Measurements from ENCODE around the gene HSP90AA1. TPM values are rescaled to one million over a fixed set of nuclear protein-coding genes. Genes with fewer than 3 reads are reported as not detected.

The HSP90AA1 gene
- total and polyA plus RNA-seq, 2 donors (not counting 1 experiment from before 2014, with no cell fraction given), result 342 to 493 TPM

GRCh38 chr14:102131741-102132140, 44.9 kb upstream of the HSP90AA1 start:
- Histone ChIP-seq H3K27me3 (ENCODE audit: control insufficient read depth, insufficient read depth, low read length) (no peaks in the 10 kb centered on the region), H3K9ac (ENCODE audit: insufficient read depth, low read length) (no peak overlapping the region), H3K27ac (ENCODE audit: insufficient read depth, low read length) (no peak overlapping the region), H3K4me3 (replicated peaks in 1 of 4; ENCODE audit: control extremely low read depth in 1 of 4, insufficient read depth in 1 of 4, low read depth in 3 of 4, low read length in 4 of 4) (no peak overlapping the region), H3K36me3 (ENCODE audit: control insufficient read depth, insufficient read depth, low read length) (no peaks in the 10 kb centered on the region), H3K79me2 (ENCODE audit: control insufficient read depth, insufficient read depth, low read length) (no peaks in the 10 kb centered on the region), H3K9me3 (ENCODE audit: control insufficient read depth, insufficient read depth, low read depth, low read length) (no peaks in the 10 kb centered on the region), H2AFZ (ENCODE audit: low read length) (no peak overlapping the region), H3K4me2 (ENCODE audit: extremely low read depth, insufficient read depth, low read length) (no peak overlapping the region), H3K4me1 (ENCODE audit: control insufficient read depth, extremely low read depth, insufficient read depth, low read length) (no peaks in the 10 kb centered on the region), H4K20me1 (ENCODE audit: control insufficient read depth, extremely low read depth, insufficient read depth, low read length) (no peaks in the 10 kb centered on the region)
- no peak for TF ChIP-seq EZH2 (IDR thresholded peaks at IDR 0.05; ENCODE audit: low read length, missing control alignments)
- TF ChIP-seq CTCF (conservative IDR thresholded peaks at IDR 0.05 in 1 of 2, IDR thresholded peaks at IDR 0.05 in 1 of 2; ENCODE audit: low read depth in 1 of 2, low read length in 2 of 2), result no peak
- DNase-seq (ENCODE audit: low read depth in 2 of 2), result no peak

- H3K79me2 ChIP-seq (ENCODE audit: control insufficient read depth, insufficient read depth, low read length), result no peaks in the 10 kb centered on the region
- no peaks in the 10 kb centered on the region for H3K9me3 ChIP-seq (ENCODE audit: control insufficient read depth, insufficient read depth, low read depth, low read length)
- TF ChIP-seq EZH2 (IDR thresholded peaks at IDR 0.05; ENCODE audit: low read length, missing control alignments), result no peak
- no peak for TF ChIP-seq CTCF (conservative IDR thresholded peaks at IDR 0.05 in 1 of 2, IDR thresholded peaks at IDR 0.05 in 1 of 2; ENCODE audit: low read depth in 1 of 2, low read length in 2 of 2)
- no peak for DNase-seq (ENCODE audit: low read depth in 2 of 2)
- no peaks in the 10 kb centered on the region for H4K20me1 ChIP-seq (ENCODE audit: control insufficient read depth, extremely low read depth, insufficient read depth, low read length)
- H3K27ac ChIP-seq (ENCODE audit: insufficient read depth, low read length), result no peak overlapping the region
- no peak overlapping the region for H2AFZ ChIP-seq (ENCODE audit: low read length)
- H3K4me2 ChIP-seq (ENCODE audit: extremely low read depth, insufficient read depth, low read length), result no peak overlapping the region
- H3K36me3 ChIP-seq (ENCODE audit: control insufficient read depth, insufficient read depth, low read length), result no peaks in the 10 kb centered on the region
- H3K27me3 ChIP-seq (ENCODE audit: control insufficient read depth, insufficient read depth, low read length), result no peaks in the 10 kb centered on the region
- no peak overlapping the region for H3K9ac ChIP-seq (ENCODE audit: insufficient read depth, low read length)
- no peaks in the 10 kb centered on the region for H3K4me1 ChIP-seq (ENCODE audit: control insufficient read depth, extremely low read depth, insufficient read depth, low read length)
- H3K4me3 ChIP-seq (replicated peaks in 1 of 4; ENCODE audit: control extremely low read depth in 1 of 4, insufficient read depth in 1 of 4, low read depth in 3 of 4, low read length in 4 of 4), result no peak overlapping the region
Measured at GRCh38 chr14:102126807-102127455, 40.1 kb upstream of the HSP90AA1 start.

GRCh38 chr14:102125546-102125945, 38.7 kb upstream of the HSP90AA1 start:
- no peak for TF ChIP-seq EZH2 (IDR thresholded peaks at IDR 0.05; ENCODE audit: low read length, missing control alignments)
- no peak for TF ChIP-seq CTCF (conservative IDR thresholded peaks at IDR 0.05 in 1 of 2, IDR thresholded peaks at IDR 0.05 in 1 of 2; ENCODE audit: low read depth in 1 of 2, low read length in 2 of 2)

More at GRCh38 chr14:102125546-102125945, 38.7 kb upstream of the HSP90AA1 start:
- Histone ChIP-seq H3K79me2 (ENCODE audit: control insufficient read depth, insufficient read depth, low read length) (no peaks in the 10 kb centered on the region), H2AFZ (ENCODE audit: low read length) (no peak overlapping the region), H3K27me3 (ENCODE audit: control insufficient read depth, insufficient read depth, low read length) (no peaks in the 10 kb centered on the region), H3K4me2 (ENCODE audit: extremely low read depth, insufficient read depth, low read length) (no peak overlapping the region), H4K20me1 (ENCODE audit: control insufficient read depth, extremely low read depth, insufficient read depth, low read length) (no peaks in the 10 kb centered on the region), H3K4me3 (replicated peaks in 1 of 4; ENCODE audit: control extremely low read depth in 1 of 4, insufficient read depth in 1 of 4, low read depth in 3 of 4, low read length in 4 of 4) (no peak overlapping the region), H3K9ac (ENCODE audit: insufficient read depth, low read length) (no peak overlapping the region), H3K27ac (ENCODE audit: insufficient read depth, low read length) (no peak overlapping the region), H3K4me1 (ENCODE audit: control insufficient read depth, extremely low read depth, insufficient read depth, low read length) (no peaks in the 10 kb centered on the region), H3K9me3 (ENCODE audit: control insufficient read depth, insufficient read depth, low read depth, low read length) (no peaks in the 10 kb centered on the region), H3K36me3 (ENCODE audit: control insufficient read depth, insufficient read depth, low read length) (no peaks in the 10 kb centered on the region)
- no peak for DNase-seq (ENCODE audit: low read depth in 2 of 2)
